Type B pancreatic cell (in vitro differentiated cells): Measurements from ENCODE around the gene ERGIC3. TPM values are rescaled to one million over a fixed set of nuclear protein-coding genes. Genes with fewer than 3 reads are reported as not detected.

Experiments
- DNase-seq: peaks from one replicate; pipeline ENCODE4 v3.0.0; 2021; ENCODE audit warnings: mixed read lengths; ENCODE audit not compliant: unreplicated experiment; ENCODE audit errors: extremely low spot score
- H3K27ac Mint-ChIP-seq: 2 replicates; pipeline ENCODE4 v1.8.0; 2021; ENCODE audit warnings: mild to moderate bottlenecking, mixed read lengths
- H3K27me3 Mint-ChIP-seq: 2 replicates; pipeline ENCODE4 v1.8.0; 2021; ENCODE audit warnings: mixed read lengths
- H3K36me3 Mint-ChIP-seq: 2 replicates; pipeline ENCODE4 v1.8.0; 2021; ENCODE audit warnings: mixed read lengths
- H3K4me1 Mint-ChIP-seq: one replicate; pipeline ENCODE4 v1.8.0; 2021; ENCODE audit warnings: mixed read lengths; ENCODE audit not compliant: unreplicated experiment
- H3K4me3 Mint-ChIP-seq: 2 replicates; pipeline ENCODE4 v1.8.0; 2021; ENCODE audit warnings: mild to moderate bottlenecking, mixed read lengths
- H3K9me3 Mint-ChIP-seq: 2 replicates; pipeline ENCODE4 v1.8.0; 2021; ENCODE audit warnings: mixed read lengths
- CTCF ChIP-seq: fragments of 200-600 bp; sonication (generic); conservative IDR thresholded peaks from 2 replicates; pipeline ENCODE4 v1.5.0; 2021; ENCODE audit warnings: antibody characterized with exemption, mild to moderate bottlenecking
- total RNA-seq: library from RNA; stranded (reverse); gene quantifications from 2 replicates; pipeline ENCODE4 v1.2.1, GENCODE V29; 2021; ENCODE audit warnings: low replicate concordance

ERGIC3 gene
- total RNA-seq, 1 donor from 2014 or later = 288 TPM

GRCh38 chr20:35562541-35563110, 20.7 kb downstream of the ERGIC3 start:
- no peaks in the 10 kb centered on the region for H3K27me3 Mint-ChIP-seq

DNA sequence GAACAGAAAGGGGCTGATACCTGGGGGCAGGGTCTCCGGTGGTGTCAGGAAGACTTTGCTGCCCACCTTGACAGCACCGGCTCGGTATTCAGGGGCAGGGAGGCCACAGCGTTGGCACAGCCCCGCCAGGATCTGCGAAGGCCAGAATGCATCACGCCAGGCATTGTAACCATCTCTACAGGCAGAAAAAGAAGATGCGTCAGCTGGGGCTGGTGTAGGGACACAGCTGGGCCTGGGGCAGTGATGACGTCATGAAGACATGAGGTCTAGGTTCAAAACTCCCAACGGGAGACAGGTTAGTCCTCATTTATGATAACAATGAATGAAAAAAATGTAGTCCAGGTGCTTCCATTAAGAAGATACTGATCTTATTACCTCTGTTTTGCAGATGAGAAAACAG, 22.0 kb downstream of the ERGIC3 start:
- H3K27me3 Mint-ChIP-seq = no peaks in the 10 kb centered on the region
- H3K4me1 Mint-ChIP-seq = no peaks in the 10 kb centered on the region
- TF ChIP-seq CTCF = no peak
- no peaks in the 10 kb centered on the region for H3K9me3 Mint-ChIP-seq
- no peak overlapping the region for H3K4me3 Mint-ChIP-seq
- no peak overlapping the region for H3K27ac Mint-ChIP-seq
- no peak for DNase-seq
- H3K36me3 Mint-ChIP-seq = peaks cover under 1% of the 10 kb centered on the region

More at GRCh38 chr20:35562541-35563110, 20.7 kb downstream of the ERGIC3 start:
- no peaks in the 10 kb centered on the region for H3K4me1 Mint-ChIP-seq
- H3K9me3 Mint-ChIP-seq = no peaks in the 10 kb centered on the region
- H3K36me3 Mint-ChIP-seq = peaks cover 9% of the 10 kb centered on the region
- no peak for DNase-seq
- TF ChIP-seq CTCF = no peak
- H3K27ac Mint-ChIP-seq = no peak overlapping the region
- no peak overlapping the region for H3K4me3 Mint-ChIP-seq

- TF ChIP-seq CTCF = no peak
- Mint-ChIP-seq H3K9me3 (no peaks in the 10 kb centered on the region), H3K36me3 (no peaks in the 10 kb centered on the region), H3K27me3 (no peaks in the 10 kb centered on the region), H3K4me1 (no peaks in the 10 kb centered on the region), H3K4me3 (no peak overlapping the region), H3K27ac (no peak overlapping the region)
- no peak for DNase-seq
Observed at GRCh38 chr20:35564905-35565304, 23.0 kb downstream of the ERGIC3 start.

DNA sequence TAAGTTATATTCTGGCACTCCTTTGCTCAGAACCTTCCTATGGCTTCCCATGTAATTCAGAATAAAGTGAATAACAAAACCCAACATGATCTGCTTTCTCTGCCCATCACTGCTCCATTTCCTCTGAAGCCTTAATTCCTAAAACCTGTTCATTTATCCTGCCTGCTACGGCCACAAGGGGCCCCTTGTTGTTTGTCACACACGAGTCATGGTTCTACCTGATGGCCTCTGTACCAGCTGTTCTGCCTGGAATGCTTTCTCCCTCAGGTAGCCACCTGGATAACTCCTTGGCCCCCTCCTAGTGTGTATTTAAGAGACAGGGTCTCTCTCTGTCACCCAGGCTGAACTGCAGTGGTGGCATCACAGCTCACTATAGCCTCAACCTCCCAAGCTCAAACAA, 26.8 kb downstream of the ERGIC3 start:
- H3K27ac Mint-ChIP-seq = no peak overlapping the region
- H3K4me3 Mint-ChIP-seq = no peak overlapping the region
- H3K36me3 Mint-ChIP-seq = no peaks in the 10 kb centered on the region
- H3K9me3 Mint-ChIP-seq = no peaks in the 10 kb centered on the region
- DNase-seq = no peak
- TF ChIP-seq CTCF = peak; percentile 47
- H3K4me1 Mint-ChIP-seq = no peaks in the 10 kb centered on the region
- H3K27me3 Mint-ChIP-seq = no peaks in the 10 kb centered on the region

- Mint-ChIP-seq H3K4me3 (no peak overlapping the region), H3K27ac (peak overlapping the region; percentile 3), H3K27me3 (no peaks in the 10 kb centered on the region), H3K4me1 (no peaks in the 10 kb centered on the region), H3K36me3 (no peaks in the 10 kb centered on the region), H3K9me3 (peaks cover 5% of the 10 kb centered on the region)
- TF ChIP-seq CTCF = no peak
- no peak for DNase-seq
Observed at GRCh38 chr20:35571555-35571954, 29.7 kb downstream of the ERGIC3 start.

- peaks cover 5% of the 10 kb centered on the region for H3K9me3 Mint-ChIP-seq
- no peak for TF ChIP-seq CTCF
- no peaks in the 10 kb centered on the region for H3K4me1 Mint-ChIP-seq
- no peak overlapping the region for H3K27ac Mint-ChIP-seq
- H3K4me3 Mint-ChIP-seq = no peak overlapping the region
- H3K36me3 Mint-ChIP-seq = no peaks in the 10 kb centered on the region
- no peaks in the 10 kb centered on the region for H3K27me3 Mint-ChIP-seq
- DNase-seq = no peak
Observed at GRCh38 chr20:35572838-35573237, 31.0 kb downstream of the ERGIC3 start.
